ENCODE measurements around the gene MAP1LC3A. TPM values are rescaled to one million over a fixed set of nuclear protein-coding genes. Genes with fewer than 3 reads are reported as not detected.

The MAP1LC3A gene
- total RNA-seq, 1 experiment from 2014 or later, result not detected

DNA sequence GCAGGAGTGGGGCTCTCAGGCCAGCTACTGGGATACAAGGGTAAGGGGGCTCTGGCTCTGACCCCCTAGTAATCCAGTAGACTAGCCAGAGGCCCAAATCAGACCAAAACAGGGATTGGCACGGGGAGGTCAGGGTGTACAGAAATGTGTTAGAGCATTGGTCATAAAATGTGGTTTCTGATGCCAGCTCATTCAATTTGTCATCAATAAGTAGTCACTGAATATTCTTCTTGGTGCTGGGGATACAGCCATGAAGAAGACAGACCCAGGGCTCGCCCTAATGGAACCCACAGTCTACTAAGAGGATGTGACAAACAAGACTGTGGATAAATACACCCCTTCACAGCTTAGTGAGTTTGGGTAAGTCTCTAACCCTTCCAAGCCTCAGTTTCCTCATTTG, 11.1 kb downstream of the MAP1LC3A start:
- Histone ChIP-seq H3K79me2 (ENCODE audit: insufficient read depth, low read length) (no peaks in the 10 kb centered on the region), H3K9me3 (ENCODE audit: control insufficient read depth in 1 of 2, insufficient read depth in 1 of 2, low read depth in 1 of 2, low read length in 2 of 2) (no peaks in the 10 kb centered on the region), H3K36me3 (ENCODE audit: control insufficient read depth in 1 of 2, insufficient read depth in 2 of 2, low read length in 2 of 2) (0 out of 4 replicates have a peak, but pooled peaks cover 2 to 4% of the 10 kb centered on the region in 2 experiments), H3K4me2 (ENCODE audit: low read length) (no peak overlapping the region), H4K20me1 (ENCODE audit: insufficient read depth) (no peaks in the 10 kb centered on the region), H3K4me1 (ENCODE audit: control insufficient read depth in 1 of 2, insufficient read depth in 2 of 2, low read length in 2 of 2) (no peaks in the 10 kb centered on the region), H2AFZ (ENCODE audit: low read depth, low read length, poor library complexity, severe bottlenecking) (no peak overlapping the region), H3K9ac (ENCODE audit: low read length) (no peak overlapping the region), H3K9me2 (ENCODE audit: insufficient read depth) (no peaks in the 10 kb centered on the region), H3K27ac (ENCODE audit: low read depth, low read length) (no peak overlapping the region), H3K4me3 (replicated peaks in 1 of 2; ENCODE audit: low read depth in 1 of 2, low read length in 2 of 2) (no peak overlapping the region), H3K27me3 (ENCODE audit: insufficient read depth, low read length) (no peaks in the 10 kb centered on the region)
- no peak for ATAC-seq
- ChIA-PET POLR2A (no interaction called here), CTCF (no interaction called here), RAD21 (ENCODE audit: low non-redundant PET in 1 of 2, low total read pairs in 2 of 2, uncharacterized antibody in 2 of 2, unreplicated experiment in 2 of 2) (no interaction called here)
- intact Hi-C loops (cut with micrococcal nuclease), result no loop called here
- no peak for DNase-seq (ENCODE audit: low read depth, low spot score)
- TF ChIP-seq, protein P1, sequence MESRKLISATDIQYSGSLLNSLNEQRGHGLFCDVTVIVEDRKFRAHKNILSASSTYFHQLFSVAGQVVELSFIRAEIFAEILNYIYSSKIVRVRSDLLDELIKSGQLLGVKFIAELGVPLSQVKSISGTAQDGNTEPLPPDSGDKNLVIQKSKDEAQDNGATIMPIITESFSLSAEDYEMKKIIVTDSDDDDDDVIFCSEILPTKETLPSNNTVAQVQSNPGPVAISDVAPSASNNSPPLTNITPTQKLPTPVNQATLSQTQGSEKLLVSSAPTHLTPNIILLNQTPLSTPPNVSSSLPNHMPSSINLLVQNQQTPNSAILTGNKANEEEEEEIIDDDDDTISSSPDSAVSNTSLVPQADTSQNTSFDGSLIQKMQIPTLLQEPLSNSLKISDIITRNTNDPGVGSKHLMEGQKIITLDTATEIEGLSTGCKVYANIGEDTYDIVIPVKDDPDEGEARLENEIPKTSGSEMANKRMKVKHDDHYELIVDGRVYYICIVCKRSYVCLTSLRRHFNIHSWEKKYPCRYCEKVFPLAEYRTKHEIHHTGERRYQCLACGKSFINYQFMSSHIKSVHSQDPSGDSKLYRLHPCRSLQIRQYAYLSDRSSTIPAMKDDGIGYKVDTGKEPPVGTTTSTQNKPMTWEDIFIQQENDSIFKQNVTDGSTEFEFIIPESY (IDR thresholded peaks at IDR 0.05; ENCODE audit: extremely low read depth, insufficient replicate concordance, low read length), result no peak
- TF ChIP-seq SRF (IDR thresholded peaks at IDR 0.05; ENCODE audit: low read depth) (no peak), TCF7L2 (IDR thresholded peaks at IDR 0.05; ENCODE audit: borderline replicate concordance, extremely low read depth, insufficient read depth, insufficient read length) (no peak), YY1 (IDR thresholded peaks at IDR 0.05; ENCODE audit: extremely low read depth, insufficient replicate concordance, low read depth, low read length) (no peak), CBX3 (IDR thresholded peaks at IDR 0.05; ENCODE audit: low read depth) (no peak), POLR2AphosphoS5 (IDR thresholded peaks at IDR 0.05; ENCODE audit: low read depth, low read length) (no peak), RAD21 (IDR thresholded peaks at IDR 0.05; ENCODE audit: low read depth) (no peak), POLR2A (IDR thresholded peaks at IDR 0.05; ENCODE audit: borderline replicate concordance, extremely low read depth, insufficient read depth, insufficient read length) (no peak), EZH2phosphoT487 (IDR thresholded peaks at IDR 0.05; ENCODE audit: borderline replicate concordance) (no peak), JUND (IDR thresholded peaks at IDR 0.05) (no peak), SP1 (IDR thresholded peaks at IDR 0.05; ENCODE audit: low read depth) (no peak), REST (IDR thresholded peaks at IDR 0.05; ENCODE audit: low read depth) (no peak), ZFX (IDR thresholded peaks at IDR 0.05) (no peak), EZH2 (IDR thresholded peaks at IDR 0.05) (no peak)
- TF ChIP-seq, protein P2, sequence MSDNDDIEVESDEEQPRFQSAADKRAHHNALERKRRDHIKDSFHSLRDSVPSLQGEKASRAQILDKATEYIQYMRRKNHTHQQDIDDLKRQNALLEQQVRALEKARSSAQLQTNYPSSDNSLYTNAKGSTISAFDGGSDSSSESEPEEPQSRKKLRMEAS (IDR thresholded peaks at IDR 0.05), result no peak
- BruUV-seq (replicated peaks), result no TSS peak
